NCI-H1092 (cell line): ENCODE results near the gene LCE3D.
"Not testable (repeated sequence)": the region's sequence is repeated elsewhere in the genome, so short reads cannot be mapped to it uniquely, and the experiment has no call there.

Source experiments
- DNase-seq: peaks from one replicate; lab custom pipeline; 2025; lab: John Stamatoyannopoulos, UW

Gene LCE3D

DNA sequence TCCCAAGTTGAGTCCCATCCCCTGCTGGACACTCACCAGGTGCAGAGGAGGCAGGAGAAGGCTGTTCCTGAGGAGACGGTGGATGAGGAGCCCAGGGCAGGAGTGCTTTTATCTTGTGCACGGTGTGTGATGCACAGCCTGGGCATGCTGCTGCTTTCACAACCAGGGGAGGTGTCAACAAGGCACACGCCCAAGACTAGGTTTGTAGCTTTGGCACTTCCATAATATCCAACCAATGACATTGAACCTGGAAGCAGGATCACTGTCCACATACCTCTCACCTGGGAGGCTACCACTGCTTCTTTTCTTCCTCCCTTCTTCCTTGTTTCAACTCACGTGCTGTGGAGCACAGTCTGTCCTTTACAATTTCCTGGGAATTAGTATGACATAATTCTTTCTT is at the start of gene LCE3D:
Gene LCE3D, minus strand, starts transcription at position 84 of the 400 bp plus-strand sequence. CDS start 580 bp downstream, outside the sequence.
- no peak for DNase-seq

- DNase-seq, result no peak
Observed at GRCh38 chr1:152626744-152627143, 46.4 kb upstream of the LCE3D start.

DNA sequence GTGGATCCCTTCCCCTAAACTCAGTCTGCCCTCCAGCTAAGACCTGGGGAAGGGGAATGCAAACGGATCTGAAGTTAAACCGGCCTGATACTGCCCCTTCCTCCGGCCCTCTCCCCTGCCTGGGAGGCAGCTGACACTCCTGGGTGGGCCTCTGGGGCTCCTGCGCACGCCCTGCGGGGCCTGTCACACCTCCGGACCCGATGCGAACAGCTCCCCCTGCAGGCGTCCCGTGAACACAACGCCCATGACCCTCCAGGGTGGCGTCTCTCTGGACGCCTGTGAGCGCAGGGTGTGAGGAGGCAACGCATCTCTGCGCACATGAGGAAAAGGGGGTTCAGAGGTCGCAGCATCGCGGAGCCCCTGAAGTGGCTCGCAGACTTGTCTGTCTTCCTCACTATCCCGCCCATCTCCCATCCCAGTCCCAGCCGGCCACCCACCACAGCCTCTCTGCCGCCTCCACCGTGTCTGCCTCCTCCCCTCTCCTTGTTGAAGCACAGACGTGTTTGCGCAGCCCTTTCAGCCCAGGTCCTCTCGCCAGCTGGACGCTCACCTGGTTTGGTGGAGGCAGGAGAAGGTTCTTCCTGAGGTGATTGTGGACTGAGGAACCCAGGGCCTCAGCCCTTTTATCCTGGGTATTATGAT is 43.0 kb upstream of the LCE3D start:
- no peak for DNase-seq

DNA sequence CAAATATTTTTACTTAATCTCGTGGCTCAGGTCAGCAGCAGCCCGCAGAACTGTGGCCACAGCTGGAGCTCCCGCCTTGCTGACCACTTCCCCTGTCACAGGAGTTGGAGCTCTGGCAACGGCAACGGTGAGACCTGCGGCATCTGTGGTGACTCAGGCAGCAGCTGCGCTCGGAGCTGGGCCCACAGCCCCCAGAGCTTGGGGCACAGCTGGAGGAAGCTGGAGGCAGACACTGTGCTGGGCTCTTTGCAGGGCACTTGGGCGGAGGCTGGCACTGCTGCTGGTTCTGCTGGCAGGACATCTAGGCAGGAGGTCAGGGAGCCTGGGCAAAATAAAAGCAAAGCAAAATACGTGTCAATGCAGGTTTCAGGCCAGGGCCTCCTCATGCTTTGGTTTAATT is 42.5 kb upstream of the LCE3D start, which contains the start of gene LCE3A:
Gene LCE3A, minus strand, starts transcription at position 301 of the 400 bp plus-strand sequence. Its CDS starts 0 bp downstream, at position 301.
- no peak for DNase-seq

- no peak for DNase-seq
Observed at GRCh38 chr1:152621993-152622392, 41.7 kb upstream of the LCE3D start.

- DNase-seq, result no peak
Observed at GRCh38 chr1:152613511-152613910, 33.2 kb upstream of the LCE3D start, which contains the start of gene LCE3B. TSS of gene LCE3B (plus strand) at chr1:152613811. CDS start at chr1:152613811, 0 bp downstream.

DNA sequence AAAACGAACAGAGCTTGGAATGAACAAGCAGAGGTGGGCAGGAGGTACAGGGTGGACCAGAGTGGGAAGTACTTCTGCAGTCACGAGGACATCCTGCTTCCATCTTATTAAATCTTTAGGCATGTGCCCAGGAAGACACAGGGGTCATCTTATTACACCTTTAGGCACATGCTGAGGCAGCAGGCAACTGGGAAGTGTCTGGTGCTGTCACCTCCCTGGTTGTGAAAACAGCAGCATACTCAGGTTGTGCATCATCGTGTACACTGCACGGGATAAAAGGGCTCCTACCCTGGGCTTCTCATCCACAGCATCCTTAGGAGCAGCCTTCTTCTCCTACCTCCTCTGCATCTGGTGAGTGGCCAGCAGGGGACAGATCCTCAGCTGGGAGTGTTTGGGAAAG is 19.6 kb upstream of the LCE3D start, which contains the start of gene LCE3C:
Gene LCE3C, plus strand, starts transcription at position 301 of the 400 bp plus-strand sequence. CDS start 498 bp downstream, outside the sequence.
- DNase-seq, result no peak

GRCh38 chr1:152596986-152597385 is 16.7 kb upstream of the LCE3D start:
- no peak for DNase-seq

DNA sequence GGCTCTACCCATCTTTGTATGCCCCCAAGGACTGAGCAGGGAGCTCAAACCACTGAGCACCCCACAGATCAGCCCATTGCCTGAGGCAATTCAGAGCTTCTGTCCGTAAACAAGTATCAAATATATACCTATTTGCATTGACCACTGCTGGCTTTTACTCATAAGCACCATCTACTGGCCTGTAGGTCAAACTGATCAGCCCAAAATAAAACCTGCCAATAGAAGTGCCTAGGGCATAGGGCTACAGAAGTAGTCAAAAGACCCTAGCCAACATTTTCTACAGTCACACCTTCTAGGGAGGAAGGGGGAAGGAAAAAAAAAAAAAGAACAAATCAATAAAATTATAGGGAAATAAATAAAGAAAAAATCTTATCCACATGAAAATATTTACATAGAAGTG is 5.3 kb upstream of the LCE3D start:
- no peak for DNase-seq

DNA sequence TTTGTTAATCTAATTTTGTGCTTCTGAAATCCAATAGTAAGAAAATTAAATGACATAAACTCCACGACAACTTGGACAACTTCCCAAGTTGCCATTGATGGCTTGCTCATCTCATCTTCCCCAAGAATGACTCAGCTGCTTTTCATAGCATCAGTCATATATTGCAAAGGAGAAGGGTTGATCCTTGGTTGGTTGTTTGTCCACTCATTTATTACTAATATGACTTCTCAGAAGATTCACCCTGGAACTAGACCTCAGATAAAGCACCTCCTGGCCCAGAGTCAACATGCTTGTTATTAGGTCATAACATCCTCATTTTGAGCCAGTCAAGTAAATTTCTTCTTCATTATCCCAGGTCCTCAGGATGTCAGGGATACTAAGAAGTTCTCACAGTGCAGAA is 2.3 kb upstream of the LCE3D start:
- DNase-seq, result no peak

DNA sequence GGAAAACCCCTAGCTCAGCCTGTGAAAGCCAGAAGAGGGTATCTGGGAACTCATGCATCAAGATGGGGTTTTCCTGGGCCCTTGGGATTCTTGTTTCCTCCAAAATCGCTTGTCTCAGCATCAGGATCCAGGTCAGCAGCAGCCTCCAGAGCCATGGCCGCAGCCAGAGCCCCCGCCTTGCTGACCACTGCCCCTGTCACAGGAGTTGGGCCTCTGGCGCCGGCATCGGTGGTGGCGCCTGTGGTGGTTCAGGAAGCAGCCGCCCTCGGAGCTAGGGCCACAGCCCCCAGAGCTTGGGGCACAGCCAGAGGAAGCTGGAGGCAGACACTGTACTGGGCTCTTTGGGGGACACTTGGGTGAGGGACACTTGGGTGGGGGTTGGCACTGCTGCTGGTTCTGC is 790 bp downstream of the LCE3D start:
- not testable (repeated sequence) for DNase-seq

DNA sequence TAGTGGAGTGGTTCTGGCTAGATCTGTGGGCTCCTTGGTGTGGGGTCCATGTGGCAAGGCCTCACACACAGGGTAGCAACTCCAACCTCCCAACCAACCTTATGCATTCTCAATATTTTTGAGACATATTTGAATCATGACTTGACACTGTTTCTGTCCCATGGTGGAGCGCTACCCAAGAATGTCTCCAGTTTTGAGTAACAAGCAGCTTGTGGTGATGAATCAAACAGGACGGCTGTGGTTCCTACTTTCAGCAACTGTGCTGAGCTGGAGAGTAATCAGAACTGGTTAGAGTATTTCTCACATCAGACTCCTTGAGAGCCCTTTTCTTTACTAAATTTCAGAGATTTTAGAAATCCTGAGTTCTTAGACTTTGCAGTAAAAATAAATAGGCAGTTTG is 3.1 kb downstream of the LCE3D start:
- no peak for DNase-seq

GRCh38 chr1:152566681-152567080 is 13.6 kb downstream of the LCE3D start, which contains the start of gene LCE3E:
TSS of gene LCE3E (minus strand) at chr1:152566780. CDS start at chr1:152566208, 572 bp downstream.
- no peak for DNase-seq

DNA sequence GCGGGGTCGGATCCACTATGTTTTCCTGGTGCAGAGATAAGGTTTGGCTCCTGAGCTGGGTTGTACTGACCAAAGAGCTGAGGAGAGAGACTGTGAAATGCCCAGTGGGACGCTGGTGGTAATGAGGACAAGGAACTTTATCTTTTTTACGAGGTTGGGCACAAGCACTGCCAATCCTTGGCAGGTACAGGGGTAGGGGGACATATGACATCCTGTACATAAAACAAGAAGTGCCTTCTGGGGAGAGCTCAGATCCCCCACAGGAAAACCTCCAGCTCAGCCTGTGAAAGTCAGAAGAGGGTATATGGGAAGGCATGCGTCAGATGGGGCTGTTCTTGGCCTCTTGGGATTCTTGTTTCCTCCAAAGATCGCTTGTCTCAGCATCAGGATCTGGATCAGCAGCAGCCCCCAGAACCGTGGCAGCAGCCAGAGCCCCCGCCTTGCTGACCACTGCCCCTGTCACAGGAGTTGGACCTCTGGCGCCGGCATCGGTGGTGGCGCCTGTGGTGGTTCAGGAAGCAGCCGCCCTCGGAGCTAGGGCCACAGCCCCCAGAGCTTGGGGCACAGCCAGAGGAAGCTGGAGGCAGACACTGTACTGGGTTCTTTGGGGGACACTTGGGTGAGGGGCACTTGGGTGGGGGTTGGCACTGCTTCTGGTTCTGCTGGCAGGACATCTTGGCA is 14.6 kb downstream of the LCE3D start:
- DNase-seq, result no peak

DNA sequence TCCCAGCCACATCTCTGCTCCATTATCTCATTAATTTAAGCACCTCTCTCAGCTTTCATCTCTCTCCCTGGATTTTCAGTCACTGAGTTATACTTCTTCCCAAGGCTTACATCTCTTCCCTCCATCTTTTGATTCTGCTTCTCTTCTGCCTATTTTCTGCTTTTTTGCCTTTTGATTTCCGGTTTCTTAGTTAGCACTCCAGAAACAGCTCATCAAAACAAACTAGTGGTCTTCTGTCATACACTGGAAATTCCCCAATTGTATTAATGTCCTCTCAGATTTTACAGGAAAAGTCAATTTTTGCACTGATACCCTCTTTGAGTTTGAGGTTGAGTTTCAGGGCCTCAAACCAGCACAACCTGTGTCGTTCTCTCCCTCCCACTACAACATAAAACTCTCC is 15.2 kb downstream of the LCE3D start:
- DNase-seq, result no peak

GRCh38 chr1:152548358-152548757 is 32.0 kb downstream of the LCE3D start:
- DNase-seq, result not testable (repeated sequence)

DNA sequence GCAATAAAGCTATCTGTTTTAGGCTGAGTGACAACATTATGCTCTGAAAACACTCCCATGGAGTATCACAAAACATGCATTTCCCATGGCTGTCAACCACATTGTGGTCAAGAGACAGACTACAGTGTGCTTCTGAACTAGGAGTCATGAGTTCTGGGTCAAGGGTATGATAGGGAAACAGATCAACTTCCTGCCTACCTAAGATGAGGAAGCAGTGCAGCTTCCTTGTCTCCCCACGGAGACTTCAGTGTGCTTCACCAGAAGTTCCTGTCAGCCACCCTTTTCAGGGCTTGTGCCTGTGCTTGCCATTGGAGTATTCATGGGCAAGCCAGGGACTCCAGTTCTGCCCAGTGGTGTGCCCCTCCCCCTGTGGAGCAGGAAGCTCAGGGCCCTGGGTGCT is 33.6 kb downstream of the LCE3D start:
- DNase-seq, result no peak

DNA sequence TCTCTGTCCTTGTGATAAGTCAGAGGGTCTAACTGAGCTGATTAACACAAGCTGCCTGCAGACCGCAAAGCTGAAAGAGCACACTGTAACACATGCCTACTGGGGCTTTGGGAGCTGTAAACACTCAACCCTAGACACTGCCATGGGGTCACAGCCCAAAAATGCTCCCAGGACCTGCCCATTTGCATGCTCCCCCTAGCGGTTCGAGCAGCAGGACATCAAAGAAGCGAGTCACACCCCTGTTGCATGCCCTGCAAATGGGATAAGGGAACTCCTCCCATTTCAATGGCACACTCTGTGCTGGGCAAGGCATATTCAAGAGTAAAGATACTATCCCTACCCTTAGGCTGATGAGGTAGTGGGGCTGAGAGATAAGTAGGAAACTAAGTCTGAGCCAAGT is 36.5 kb downstream of the LCE3D start:
- no peak for DNase-seq

DNA sequence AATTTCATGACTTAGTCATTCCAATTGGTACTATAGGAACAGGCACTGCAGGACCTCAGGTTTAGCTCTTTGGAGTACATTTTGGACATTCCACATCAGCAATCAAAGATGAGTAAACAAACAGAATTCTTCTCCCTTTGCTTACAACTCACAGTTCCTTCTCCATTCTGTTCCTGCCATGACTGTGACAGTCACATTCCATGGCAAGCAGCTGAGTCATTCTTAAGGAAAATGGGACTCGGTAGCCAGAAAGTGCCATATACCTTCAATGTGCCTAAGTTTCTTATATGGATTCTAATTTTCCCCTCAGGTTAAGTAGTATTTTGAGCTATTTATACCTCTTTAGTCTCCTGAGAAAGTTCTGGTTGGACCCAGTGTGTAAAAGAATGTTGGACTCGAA is 40.4 kb downstream of the LCE3D start:
- DNase-seq, result no peak

DNA sequence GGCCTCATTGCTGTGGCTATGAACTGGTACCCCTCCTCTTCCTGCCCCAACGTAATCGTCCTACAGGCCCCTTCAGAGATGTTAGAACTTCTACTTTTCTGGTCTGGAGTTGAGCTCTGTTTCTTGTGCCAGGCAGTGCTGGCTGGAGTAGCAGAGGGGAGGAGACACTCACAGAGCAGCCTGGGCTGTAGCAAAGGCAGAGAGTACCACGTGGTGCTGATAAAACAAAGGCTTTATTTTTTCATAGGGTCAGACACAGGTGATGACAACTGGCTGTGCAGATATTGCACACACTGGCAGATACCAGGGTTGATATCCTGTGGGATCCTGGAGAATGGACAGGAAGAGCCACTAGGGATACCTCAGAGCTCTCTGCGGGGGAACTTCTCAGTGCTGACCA is 42.8 kb downstream of the LCE3D start:
- DNase-seq, result no peak

GRCh38 chr1:152535774-152536173 is 44.5 kb downstream of the LCE3D start:
- no peak for DNase-seq

DNA sequence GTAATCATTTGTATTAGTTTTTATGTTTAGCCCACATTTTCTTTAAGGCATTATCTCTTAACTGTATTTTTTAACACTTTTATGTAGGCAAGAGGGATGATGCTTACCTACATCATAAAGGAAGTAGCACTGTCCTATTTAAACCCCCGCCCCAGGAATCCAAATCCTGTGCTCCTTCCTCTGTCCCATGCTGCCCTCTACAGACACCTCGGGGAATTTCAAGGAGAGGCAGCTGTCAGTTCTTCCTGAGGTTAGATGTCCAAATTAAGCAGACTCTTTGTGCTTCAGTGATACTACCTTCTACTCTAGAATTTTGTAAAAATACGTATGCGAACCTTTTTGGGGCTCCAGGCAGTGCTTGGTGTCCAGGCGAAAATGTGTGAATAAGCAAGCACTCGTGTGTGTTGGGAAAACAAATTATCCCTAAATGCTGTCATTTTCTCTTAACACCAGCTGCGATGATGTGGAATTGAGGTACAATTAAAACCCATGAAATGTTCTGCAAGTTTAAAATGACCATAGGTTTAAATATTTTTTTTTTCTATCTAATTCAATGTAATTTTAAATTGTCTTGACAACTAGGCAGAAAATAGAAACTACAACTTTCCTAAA is 46.9 kb downstream of the LCE3D start:
- no peak for DNase-seq
